Epithelial cell of esophagus (primary cell): ENCODE data around the gene KLF8.
A peak's percentile ranks its signal among the peaks of the same experiment; 100 is the strongest.

ENCODE experiments used
- DNase-seq: peaks from one replicate; pipeline ENCODE4 v3.0.0; 2010; ENCODE audit warnings: low read depth
- H3K4me3 ChIP-seq: 2 replicates; pipeline ENCODE4 v1.5.1; 2011; ENCODE audit warnings: mild to moderate bottlenecking, low read length, control low read depth
- TF ChIP-seq, protein P1 (sequence below): IDR thresholded peaks from 2 replicates; pipeline ENCODE4 v1.5.1; 2011; ENCODE audit warnings: low read depth, mild to moderate bottlenecking, low read length, control low read depth, inconsistent platforms; ENCODE audit not compliant: insufficient read depth; ENCODE audit errors: missing control alignments

Gene KLF8

DNA sequence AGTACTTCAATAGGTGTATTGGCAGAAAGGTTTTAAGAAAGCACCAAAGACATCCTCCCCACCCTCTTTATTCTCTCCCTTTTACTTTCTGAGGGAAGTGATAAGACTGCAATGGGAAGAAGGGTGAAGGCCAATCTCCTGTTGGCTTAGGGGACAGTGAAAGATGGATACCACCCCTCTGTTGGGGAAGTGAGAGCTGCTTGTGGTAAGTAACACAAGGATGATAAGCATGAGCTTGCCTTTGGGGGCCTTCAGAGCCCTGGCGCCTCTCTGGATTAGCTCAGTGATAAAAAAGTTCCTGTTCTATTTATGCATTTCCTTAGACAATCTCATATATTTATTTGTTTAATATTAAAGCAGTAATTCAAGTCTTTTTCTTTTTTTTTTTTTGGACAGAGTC is 5.2 kb upstream of the KLF8 start:
- no peak overlapping the region for H3K4me3 ChIP-seq
- TF ChIP-seq, protein P1, sequence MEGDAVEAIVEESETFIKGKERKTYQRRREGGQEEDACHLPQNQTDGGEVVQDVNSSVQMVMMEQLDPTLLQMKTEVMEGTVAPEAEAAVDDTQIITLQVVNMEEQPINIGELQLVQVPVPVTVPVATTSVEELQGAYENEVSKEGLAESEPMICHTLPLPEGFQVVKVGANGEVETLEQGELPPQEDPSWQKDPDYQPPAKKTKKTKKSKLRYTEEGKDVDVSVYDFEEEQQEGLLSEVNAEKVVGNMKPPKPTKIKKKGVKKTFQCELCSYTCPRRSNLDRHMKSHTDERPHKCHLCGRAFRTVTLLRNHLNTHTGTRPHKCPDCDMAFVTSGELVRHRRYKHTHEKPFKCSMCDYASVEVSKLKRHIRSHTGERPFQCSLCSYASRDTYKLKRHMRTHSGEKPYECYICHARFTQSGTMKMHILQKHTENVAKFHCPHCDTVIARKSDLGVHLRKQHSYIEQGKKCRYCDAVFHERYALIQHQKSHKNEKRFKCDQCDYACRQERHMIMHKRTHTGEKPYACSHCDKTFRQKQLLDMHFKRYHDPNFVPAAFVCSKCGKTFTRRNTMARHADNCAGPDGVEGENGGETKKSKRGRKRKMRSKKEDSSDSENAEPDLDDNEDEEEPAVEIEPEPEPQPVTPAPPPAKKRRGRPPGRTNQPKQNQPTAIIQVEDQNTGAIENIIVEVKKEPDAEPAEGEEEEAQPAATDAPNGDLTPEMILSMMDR, result no peak
- no peak for DNase-seq

GRCh38 chrX:56228914-56229313 is 3.2 kb upstream of the KLF8 start:
- no peak overlapping the region for H3K4me3 ChIP-seq
- DNase-seq, result peak; percentile 49
- TF ChIP-seq, protein P1, result no peak

GRCh38 chrX:56231537-56232090 is 542 bp upstream of the KLF8 start:
- no peak for DNase-seq
- peak overlapping the region; percentile 5 for H3K4me3 ChIP-seq
- TF ChIP-seq, protein P1, result no peak

GRCh38 chrX:56233100-56233499 is 944 bp downstream of the KLF8 start:
- TF ChIP-seq, protein P1, result no peak
- DNase-seq, result peak; percentile 13
- peak overlapping the region; percentile 54 for H3K4me3 ChIP-seq

DNA sequence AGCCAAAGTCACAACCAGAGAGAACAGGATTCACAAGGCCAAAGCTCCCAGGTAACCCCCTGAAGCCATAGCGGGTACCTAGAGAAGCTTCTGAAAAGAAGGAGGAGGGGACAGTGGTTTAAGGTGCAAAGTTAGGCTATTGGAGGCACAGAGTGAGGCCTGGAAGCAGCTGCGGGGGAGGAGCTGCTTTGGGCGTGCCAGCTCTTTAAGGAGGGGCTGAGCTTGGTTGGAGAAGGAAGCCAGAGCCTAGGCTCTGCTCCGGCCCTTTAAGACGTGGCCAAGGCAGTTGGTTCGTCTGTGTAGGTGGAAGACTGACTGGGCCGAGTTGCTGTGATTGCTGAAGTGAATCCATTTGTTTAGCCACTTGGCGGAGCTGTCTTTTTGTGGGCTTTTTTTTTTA is 1.5 kb downstream of the KLF8 start:
- peak; percentile 84 for DNase-seq
- H3K4me3 ChIP-seq, result peak overlapping the region; percentile 54
- TF ChIP-seq, protein P1, result peak; percentile 31

- TF ChIP-seq, protein P1, result peak; percentile 62
- peak; percentile 56 for DNase-seq
- H3K4me3 ChIP-seq, result no peak overlapping the region
Observed at GRCh38 chrX:56248492-56248891, 16.3 kb downstream of the KLF8 start.
